HepG2 (cell line): ENCODE results near the gene CIAO3. TPM values are rescaled to one million over a fixed set of nuclear protein-coding genes. Genes with fewer than 3 reads are reported as not detected.
A peak's percentile ranks its signal among the peaks of the same experiment; 100 is the strongest.

Experiments used
- ATF2 ChIP-seq: sonication (generic); formaldehyde crosslinking; IDR thresholded peaks from 2 replicates; pipeline ENCODE4 v1.4.0; 2020; ENCODE audit warnings: missing genetic modification reagents
- BCLAF1 ChIP-seq: fragments of 450-650 bp; IDR thresholded peaks from 2 replicates; pipeline ENCODE4 v1.6.1; 2017; ENCODE audit warnings: mild to moderate bottlenecking
- BORCS8-MEF2B ChIP-seq: sonication (generic); formaldehyde crosslinking; IDR thresholded peaks from 2 replicates; pipeline ENCODE4 v1.8.0; 2022; ENCODE audit warnings: mild to moderate bottlenecking, missing genetic modification reagents
- CCAR2 ChIP-seq: fragments of 200-400 bp; formaldehyde crosslinking; optimal IDR thresholded peaks from 2 replicates; pipeline ENCODE3; 2018; ENCODE audit warnings: low read depth, mild to moderate bottlenecking, low read length, moderate library complexity
- GTF2F1 ChIP-seq: fragments of 150-350 bp; IDR thresholded peaks from 2 replicates; pipeline ENCODE4 v1.6.1; 2014; ENCODE audit warnings: low read length
- MXD1 ChIP-seq: sonication (generic); formaldehyde crosslinking; IDR thresholded peaks from 2 replicates; pipeline ENCODE4 v1.4.0; 2020; ENCODE audit warnings: mild to moderate bottlenecking, missing genetic modification reagents
- PATZ1 ChIP-seq: sonication (generic); formaldehyde crosslinking; IDR thresholded peaks from 2 replicates; pipeline ENCODE4 v1.4.0; 2020; ENCODE audit warnings: missing genetic modification reagents
- YY1 ChIP-seq: IDR thresholded peaks from 2 replicates; pipeline ENCODE4 v1.6.1; 2011; ENCODE audit warnings: low read length, low read depth, moderate library complexity, mild to moderate bottlenecking; ENCODE audit not compliant: insufficient read depth, insufficient replicate concordance
- ZNF234 ChIP-seq: sonication (generic); formaldehyde crosslinking; conservative IDR thresholded peaks from 2 replicates; pipeline ENCODE4 v1.5.1; 2020; ENCODE audit warnings: mild to moderate bottlenecking, missing genetic modification reagents
- ZNF318 ChIP-seq: sonication (generic); formaldehyde crosslinking; IDR thresholded peaks from 2 replicates; pipeline ENCODE4 v1.4.0; 2020; ENCODE audit warnings: mild to moderate bottlenecking, missing genetic modification reagents
- ZNF891 ChIP-seq: sonication (generic); formaldehyde crosslinking; IDR thresholded peaks from 2 replicates; pipeline ENCODE4 v1.5.0; 2020; ENCODE audit warnings: mild to moderate bottlenecking, missing genetic modification reagents
- ZSCAN9 ChIP-seq: IDR thresholded peaks from 2 replicates; pipeline ENCODE4 v1.6.1; 2016; ENCODE audit warnings: borderline replicate concordance
- polyA plus RNA-seq, 8 experiments: library from polyadenylated mRNA; depleted of rRNA in 3 of 8; stranded (reverse) in 7 of 8; unstranded in 1 of 8; fragments of >200 nt; fragmentation: Illumina TruSeq in 4 of 8; extraction: Trizol in 4 of 8; gene quantifications; 2 replicates each; pipeline versions ENCODE4 v1.2.1 to v1.2.3, GENCODE V29; 2011 to 2016; ENCODE audit warnings: low read depth in 4 of 8, missing spikeins in 1 of 8, mixed read lengths in 1 of 8; ENCODE audit not compliant: insufficient read depth in 1 of 8
- total RNA-seq, 5 experiments: library from RNA; depleted of rRNA; stranded (reverse); fragments of >200 nt; fragmentation: Illumina TruSeq; extraction: Trizol; gene quantifications; 2 replicates each; pipeline ENCODE4 v1.2.3, GENCODE V29; 2016; ENCODE audit warnings: low read depth in 1 of 5

The CIAO3 gene
- total and polyA plus RNA-seq, 2 of the 13 experiments (the other 11 are each of a cell fraction or from before 2014, with no cell fraction given) = 21.7 to 25.0 TPM

GRCh38 chr16:700684-701584 lies 39.9 kb downstream of the CIAO3 start (continued):
- TF ChIP-seq BCLAF1 = no peak
- no peak for TF ChIP-seq YY1
- no peak for TF ChIP-seq ZNF318 (CRISPR knock-in tag)
- no peak for TF ChIP-seq CCAR2
- no peak for TF ChIP-seq PATZ1 (CRISPR knock-in tag)
- no peak for TF ChIP-seq GTF2F1
- peak; percentile 94 for TF ChIP-seq BORCS8-MEF2B (CRISPR knock-in tag)
- peak; percentile 42; the same call in 1 of the 2 replicates for TF ChIP-seq ATF2
- no peak; the same call in 1 of the 2 replicates for TF ChIP-seq ZNF891 (CRISPR knock-in tag)
- TF ChIP-seq ZSCAN9 (CRISPR knock-in tag) = peak; percentile 69; the same call in 1 of the 2 replicates
- no peak for TF ChIP-seq ZNF234
- peak; percentile 65; the same call in 1 of the 2 replicates for TF ChIP-seq MXD1 (CRISPR knock-in tag)
